ENCODE data around the gene CHRM2.

Gene CHRM2

GRCh38 chr7:137005873-137006272, 137.4 kb downstream of the CHRM2 start:
- TF ChIP-seq CTCF (IDR thresholded peaks at IDR 0.05; ENCODE audit: low read depth, low read length) = no peak
- H3K4me3 ChIP-seq (ENCODE audit: low read depth, low read length) = no peak overlapping the region
- DNase-seq (ENCODE audit: low read depth, low spot score) = no peak
- in situ Hi-C loops (cut with HindIII; ENCODE audit: low sequenced_read_pairs) = no loop called here

GRCh38 chr7:137006293-137006692, 137.8 kb downstream of the CHRM2 start:
- H3K4me3 ChIP-seq (ENCODE audit: low read depth, low read length) = no peak overlapping the region
- DNase-seq (ENCODE audit: low read depth, low spot score) = peak; percentile 35
- in situ Hi-C loops (cut with HindIII; ENCODE audit: low sequenced_read_pairs) = no loop called here
- no peak for TF ChIP-seq CTCF (IDR thresholded peaks at IDR 0.05; ENCODE audit: low read depth, low read length)

GRCh38 chr7:137007001-137007694, 138.7 kb downstream of the CHRM2 start:
- DNase-seq (ENCODE audit: low read depth, low spot score) = peak; percentile 33
- H3K4me3 ChIP-seq (ENCODE audit: low read depth, low read length) = no peak overlapping the region
- no peak for TF ChIP-seq CTCF (IDR thresholded peaks at IDR 0.05; ENCODE audit: low read depth, low read length)
- in situ Hi-C loops (cut with HindIII; ENCODE audit: low sequenced_read_pairs) = no loop called here

GRCh38 chr7:137009404-137009803, 141.0 kb downstream of the CHRM2 start:
- in situ Hi-C loops (cut with HindIII; ENCODE audit: low sequenced_read_pairs) = no loop called here
- no peak for TF ChIP-seq CTCF (IDR thresholded peaks at IDR 0.05; ENCODE audit: low read depth, low read length)

GRCh38 chr7:137015015-137015414, 146.6 kb downstream of the CHRM2 start:
- in situ Hi-C loops (cut with HindIII; ENCODE audit: low sequenced_read_pairs) = no loop called here
- TF ChIP-seq CTCF (IDR thresholded peaks at IDR 0.05; ENCODE audit: low read depth, low read length) = no peak
- H3K4me3 ChIP-seq (ENCODE audit: low read depth, low read length) = no peak overlapping the region
- DNase-seq (ENCODE audit: low read depth, low spot score) = no peak

More at GRCh38 chr7:137009404-137009803, 141.0 kb downstream of the CHRM2 start:
- DNase-seq (ENCODE audit: low read depth, low spot score) = no peak
- no peak overlapping the region for H3K4me3 ChIP-seq (ENCODE audit: low read depth, low read length)

- DNase-seq (ENCODE audit: low read depth, low spot score) = no peak
- no peak overlapping the region for H3K4me3 ChIP-seq (ENCODE audit: low read depth, low read length)
- in situ Hi-C loops (cut with HindIII; ENCODE audit: low sequenced_read_pairs) = no loop called here
- no peak for TF ChIP-seq CTCF (IDR thresholded peaks at IDR 0.05; ENCODE audit: low read depth, low read length)
These were observed 148.8 kb downstream of the CHRM2 start for GRCh38 chr7:137017221-137017620.
